ENCODE data around the gene ZNF407.

DNA sequence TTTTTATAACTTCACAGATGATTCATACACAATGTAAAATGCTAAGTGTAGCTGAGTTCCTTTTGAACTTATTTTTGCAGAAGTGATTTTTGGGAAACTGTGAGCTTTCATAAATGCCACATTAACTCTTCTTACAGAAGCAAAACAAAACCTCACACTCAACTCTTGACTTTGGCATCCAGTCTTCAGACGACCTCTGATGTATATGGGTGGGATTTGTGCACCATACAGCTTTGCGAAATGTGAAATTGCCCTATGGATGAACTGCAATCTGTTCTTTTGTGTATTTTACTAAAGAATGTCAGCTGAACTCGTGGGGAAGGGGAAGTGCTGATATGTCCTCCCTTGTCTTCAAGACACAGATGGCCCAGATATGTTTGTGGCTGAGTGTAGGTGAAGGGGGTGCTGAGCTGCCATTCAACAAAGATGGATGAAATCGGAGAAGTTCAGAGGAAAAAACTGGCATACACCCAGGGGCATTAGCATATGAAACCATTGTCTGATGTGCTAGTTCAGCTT is 393.0 kb downstream of the ZNF407 start:
- TF ChIP-seq EZH2phosphoT487 (IDR thresholded peaks at IDR 0.05) (no peak), CTCF (IDR thresholded peaks at IDR 0.05) (no peak), EZH2 (IDR thresholded peaks at IDR 0.05) (no peak)

Measured in neural progenitor cell (in vitro differentiated cells).